NCI-H345 (cell line): ENCODE data around the gene KCNN3.
A peak's percentile ranks its signal among the peaks of the same experiment; 100 is the strongest.

Experiments
- DNase-seq: peaks from one replicate; lab custom pipeline; 2025; lab: John Stamatoyannopoulos, UW

Gene KCNN3

DNA sequence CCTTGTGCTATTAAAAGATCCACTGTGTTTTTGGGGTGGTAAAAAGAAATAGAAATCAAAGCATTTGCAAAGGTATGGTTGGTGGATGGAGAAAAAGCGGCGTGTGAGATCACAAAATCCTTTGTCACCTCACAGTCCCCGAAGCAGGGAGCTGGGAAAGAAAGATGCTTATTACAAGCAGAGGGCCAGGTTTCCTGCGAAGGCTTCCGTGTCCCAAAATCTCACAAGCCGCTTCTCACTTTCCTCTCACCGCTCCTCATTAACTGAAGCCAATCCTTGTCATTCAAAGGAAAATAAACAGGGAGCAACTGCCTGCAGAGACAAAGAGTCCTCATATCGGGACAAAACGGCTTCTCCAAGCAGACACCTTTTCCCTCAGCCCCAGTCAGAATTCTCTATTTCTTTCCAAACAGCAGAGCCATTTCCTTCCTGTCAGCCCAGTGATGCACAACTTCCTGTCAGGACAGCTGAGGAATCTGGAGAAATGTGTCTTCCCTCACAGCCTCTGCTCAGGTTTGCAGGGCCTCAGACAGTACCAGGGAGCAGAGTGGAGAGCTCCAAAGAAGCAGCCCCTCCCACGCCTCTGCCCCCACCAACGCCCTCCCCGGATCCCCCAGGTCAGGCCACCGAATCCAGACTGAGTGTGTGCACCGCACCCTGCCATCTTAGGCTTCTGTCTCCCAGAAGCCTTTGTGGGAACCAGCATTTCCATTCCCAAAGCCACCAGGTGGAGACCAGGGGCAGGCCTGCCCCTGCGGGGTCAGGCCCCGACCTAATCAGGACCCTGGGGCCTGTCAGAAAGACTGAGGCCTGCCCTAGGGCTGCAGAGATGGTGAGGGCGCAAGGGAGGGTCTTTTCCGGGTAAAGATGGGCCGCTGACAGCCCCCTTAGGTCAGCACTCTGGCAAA lies 29.6 kb downstream of the KCNN3 start:
- DNase-seq = no peak

DNA sequence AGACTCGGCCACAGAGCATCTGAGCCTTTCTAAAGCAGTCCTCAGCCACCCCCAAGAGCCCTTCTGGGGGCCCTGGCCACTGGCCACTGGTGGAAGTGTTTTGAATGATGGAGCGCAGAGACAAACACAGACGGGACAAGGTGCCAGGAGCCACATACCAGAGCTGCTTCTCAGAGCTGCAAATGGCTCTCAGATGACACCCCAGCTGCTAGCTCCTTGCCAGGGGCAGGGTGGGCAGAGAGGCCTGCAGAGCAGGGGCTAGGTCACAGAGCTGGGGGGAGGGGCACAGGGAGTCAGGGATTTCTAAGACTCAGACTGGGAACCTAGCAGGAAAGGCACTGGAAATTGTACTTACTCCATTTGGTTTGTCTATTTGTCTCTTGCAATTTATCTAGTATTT lies 30.4 kb downstream of the KCNN3 start:
- DNase-seq = no peak

DNA sequence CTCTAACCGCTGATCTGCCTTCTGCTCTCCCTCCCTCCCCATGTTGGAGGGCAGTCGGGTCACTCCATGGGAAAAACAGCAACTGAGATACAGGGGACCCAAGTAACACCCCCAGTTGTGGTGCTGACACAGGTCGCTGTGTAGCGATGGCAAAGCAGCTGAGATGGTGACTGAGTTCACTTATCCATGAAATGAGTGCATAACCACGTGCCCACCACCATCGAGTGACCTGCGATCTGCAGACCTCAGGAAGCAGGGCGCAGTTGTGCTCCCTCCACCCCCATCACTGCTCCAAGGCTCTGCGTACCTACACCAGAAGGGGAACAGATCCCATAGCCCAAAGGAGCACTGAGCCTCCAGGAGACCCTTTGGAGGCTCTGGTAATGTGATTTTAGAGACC lies 31.1 kb downstream of the KCNN3 start:
- DNase-seq = no peak

DNA sequence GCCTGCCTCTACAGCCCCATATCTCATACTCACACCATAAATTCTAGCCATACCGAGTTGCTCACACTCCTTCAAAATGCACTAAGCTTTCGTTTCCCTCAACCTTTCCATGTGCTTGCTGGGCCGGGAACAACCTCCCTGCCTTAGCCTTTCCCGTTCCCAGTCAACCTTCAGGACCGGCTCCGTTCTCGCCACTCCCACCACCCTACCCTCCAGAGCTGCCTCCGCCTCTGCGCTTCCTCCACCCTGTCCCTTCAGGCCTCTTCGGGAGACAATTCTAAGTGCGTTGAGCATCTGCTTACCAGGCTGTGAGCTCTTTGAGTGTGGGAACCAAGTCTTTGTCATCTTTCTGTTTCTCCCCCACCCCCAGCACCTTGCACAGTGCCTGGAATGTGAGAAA lies 31.6 kb downstream of the KCNN3 start:
- no peak for DNase-seq

- DNase-seq = peak; percentile 23
These were observed 32.4 kb downstream of the KCNN3 start for GRCh38 chr1:154837672-154838171.

- no peak for DNase-seq
These were observed 32.9 kb downstream of the KCNN3 start for GRCh38 chr1:154837034-154837671.

DNA sequence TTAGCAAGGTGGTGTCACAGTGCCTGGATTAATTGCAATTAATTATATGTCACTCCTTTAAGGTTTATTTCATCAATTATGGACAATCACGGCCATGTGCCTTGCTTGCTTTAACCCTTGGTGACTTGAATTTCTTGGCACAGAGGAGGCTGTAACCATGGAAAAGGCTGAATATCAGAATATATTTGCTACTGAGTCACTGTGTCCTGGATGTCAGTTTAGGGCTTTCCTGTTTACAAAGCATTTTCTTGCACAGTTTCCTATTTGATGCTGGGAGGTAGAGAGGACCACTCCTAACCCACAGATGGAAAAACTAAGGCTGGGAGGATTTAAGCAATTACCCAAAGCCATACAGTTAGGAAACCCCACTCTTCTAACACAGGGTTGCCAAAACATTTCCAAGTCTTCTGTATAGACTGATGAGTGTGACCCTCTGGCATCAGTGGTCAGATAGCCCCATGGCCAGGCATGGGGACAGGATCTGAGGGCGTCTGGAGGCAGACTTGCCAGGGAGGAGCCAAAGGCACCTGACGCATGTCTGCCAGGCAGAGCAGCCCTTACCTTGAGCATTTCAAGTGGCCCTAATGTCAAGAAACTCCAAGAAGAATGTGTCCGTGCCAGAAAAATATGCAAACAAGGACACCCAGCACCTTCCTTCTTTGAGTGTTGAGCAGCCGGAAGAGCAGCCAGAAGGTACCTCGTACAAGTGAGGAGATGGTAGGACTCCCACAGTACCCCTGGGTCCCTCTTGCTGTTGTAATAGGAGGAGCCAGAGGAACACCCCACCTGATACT lies 34.4 kb downstream of the KCNN3 start:
- no peak for DNase-seq

DNA sequence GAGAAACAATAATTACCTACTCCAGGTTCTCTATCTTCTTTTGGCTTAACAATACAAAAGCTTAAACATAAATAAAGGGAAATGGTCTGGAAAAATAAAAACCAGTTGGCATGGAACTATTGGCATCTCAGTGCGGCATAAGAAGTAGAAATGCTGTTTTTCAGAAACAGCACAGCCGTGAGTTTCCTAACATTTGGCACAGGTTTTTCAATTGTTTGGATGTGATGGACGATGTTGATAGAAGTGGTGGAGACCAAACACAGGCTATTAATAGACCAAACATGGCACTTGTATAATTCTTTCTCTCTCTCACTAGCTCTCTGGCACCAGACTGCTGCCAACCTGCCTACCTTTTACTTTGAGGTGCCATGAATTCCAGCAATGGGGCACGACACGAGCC lies 36.2 kb downstream of the KCNN3 start:
- peak; percentile 19 for DNase-seq

GRCh38 chr1:154833209-154833608 lies 36.9 kb downstream of the KCNN3 start:
- no peak for DNase-seq

GRCh38 chr1:154832384-154832783 lies 37.7 kb downstream of the KCNN3 start:
- no peak for DNase-seq

- DNase-seq = no peak
These were observed 38.6 kb downstream of the KCNN3 start for GRCh38 chr1:154831462-154831861.

- DNase-seq = no peak
These were observed 41.0 kb downstream of the KCNN3 start for GRCh38 chr1:154829062-154829461.

GRCh38 chr1:154824179-154825000 lies 45.7 kb downstream of the KCNN3 start:
- DNase-seq = no peak

- no peak for DNase-seq
These were observed 47.4 kb downstream of the KCNN3 start for GRCh38 chr1:154822717-154823116.

DNA sequence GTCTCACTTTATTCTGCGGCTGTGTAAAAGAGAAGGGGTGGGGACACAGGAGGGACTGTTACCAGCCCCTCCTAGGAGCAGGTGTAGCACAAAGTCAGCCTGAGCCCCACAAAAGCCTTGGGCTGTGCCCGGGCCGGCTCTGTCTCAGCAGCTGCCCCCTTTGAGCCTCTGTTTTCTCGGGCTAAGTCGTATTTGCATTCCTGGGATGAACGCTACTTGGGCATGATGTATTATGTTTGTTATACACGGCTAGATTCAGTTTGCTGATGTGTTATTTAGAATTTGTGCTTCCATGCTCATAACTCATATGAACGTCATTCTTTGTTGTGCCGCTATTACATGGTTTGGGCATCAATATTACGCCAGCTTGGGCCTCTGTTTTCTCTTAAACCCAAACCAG lies 47.8 kb downstream of the KCNN3 start:
- DNase-seq = no peak

GRCh38 chr1:154821083-154821482 lies 49.0 kb downstream of the KCNN3 start:
- DNase-seq = no peak

- no peak for DNase-seq
These were observed 49.4 kb downstream of the KCNN3 start for GRCh38 chr1:154820646-154821045.

GRCh38 chr1:154819628-154820590 lies 50.2 kb downstream of the KCNN3 start:
- peak; percentile 17 for DNase-seq

DNA sequence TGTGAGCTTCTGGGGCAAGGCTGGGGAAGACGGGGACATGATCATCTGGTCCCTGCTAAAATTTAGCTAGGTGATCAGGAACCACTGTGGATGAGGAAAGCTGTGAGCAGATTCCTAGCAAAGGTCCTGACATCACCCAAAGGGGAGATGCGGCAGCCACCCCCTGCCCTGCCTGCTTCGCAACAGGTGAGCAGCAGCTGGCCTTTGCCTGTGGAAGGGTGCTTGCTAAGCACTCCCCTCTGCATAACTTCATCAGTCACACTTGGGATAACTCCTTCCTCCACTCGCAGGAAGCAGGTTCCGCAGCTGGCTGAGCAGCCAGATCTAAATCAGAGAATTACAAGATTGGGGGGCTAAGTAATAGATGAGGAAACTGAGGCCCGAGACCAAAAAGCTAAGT lies 51.2 kb downstream of the KCNN3 start:
- DNase-seq = no peak

DNA sequence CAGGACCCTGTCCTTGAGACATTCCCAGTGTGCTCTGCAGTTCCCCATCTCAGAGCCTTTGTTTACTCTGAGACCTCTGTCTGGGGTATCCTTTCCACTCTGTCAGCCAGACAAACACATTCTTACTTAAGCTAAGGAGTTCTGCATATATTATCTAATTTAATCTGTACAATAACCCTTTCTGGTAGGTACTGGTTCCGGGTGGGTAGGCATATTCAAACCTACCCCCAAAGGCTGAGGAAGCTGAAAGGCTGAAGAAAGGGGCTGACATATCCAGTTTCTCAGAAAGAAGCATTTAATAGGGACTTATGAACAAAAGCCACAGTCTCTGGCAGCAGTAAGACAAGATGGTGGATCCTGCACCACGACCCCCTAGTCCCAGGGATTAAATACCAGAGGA lies 53.1 kb downstream of the KCNN3 start:
- DNase-seq = no peak
